ENCODE measurements around the gene SELENOF. TPM values are rescaled to one million over a fixed set of nuclear protein-coding genes. Genes with fewer than 3 reads are reported as not detected.
A peak's percentile ranks its signal among the peaks of the same experiment; 100 is the strongest.

Gene SELENOF
- total and polyA plus RNA-seq, 2 of the 13 experiments (the other 11 are each of a cell fraction or from before 2014, with no cell fraction given), result 133 to 163 TPM

GRCh38 chr1:86914998-86915736 lies 1.2 kb upstream of the SELENOF start (continued):
- TF ChIP-seq ZIK1 (CRISPR knock-in tag; IDR thresholded peaks at IDR 0.05; ENCODE audit: borderline replicate concordance, low read depth) (no peak), ZXDC (CRISPR knock-in tag; IDR thresholded peaks at IDR 0.05) (peak; percentile 54; the same call in 1 of the 2 replicates), CREB3 (CRISPR knock-in tag; IDR thresholded peaks at IDR 0.05) (no peak), ZNF317 (CRISPR knock-in tag; IDR thresholded peaks at IDR 0.05) (peak; percentile 12; the same call in 1 of the 2 replicates), THAP9 (CRISPR knock-in tag; IDR thresholded peaks at IDR 0.05; ENCODE audit: borderline replicate concordance) (no peak), MAZ (IDR thresholded peaks at IDR 0.05; ENCODE audit: borderline replicate concordance, low read depth, low read length) (no peak), MAZ (CRISPR knock-in tag; IDR thresholded peaks at IDR 0.05; ENCODE audit: low read depth) (no peak), ZHX1 (CRISPR knock-in tag; IDR thresholded peaks at IDR 0.05; ENCODE audit: low read depth) (no peak), ZNF256 (CRISPR knock-in tag; conservative IDR thresholded peaks at IDR 0.05) (no peak), TCF7L2 (IDR thresholded peaks at IDR 0.05; ENCODE audit: low read depth, low read length) (no peak), ZFP90 (CRISPR knock-in tag; IDR thresholded peaks at IDR 0.05; ENCODE audit: borderline replicate concordance) (no peak), BRCA1 (CRISPR knock-in tag; IDR thresholded peaks at IDR 0.05) (no peak), ZNF281 (CRISPR knock-in tag; IDR thresholded peaks at IDR 0.05; ENCODE audit: borderline replicate concordance) (no peak), NFKB2 (CRISPR knock-in tag; IDR thresholded peaks at IDR 0.05; ENCODE audit: borderline replicate concordance) (no peak), TARDBP (CRISPR knock-in tag; IDR thresholded peaks at IDR 0.05) (peak; percentile 57; the same call in 1 of the 2 replicates), HNRNPK (IDR thresholded peaks at IDR 0.05; ENCODE audit: low read depth, low read length, poor library complexity, severe bottlenecking) (no peak)
